HG02943 (cell line): ENCODE measurements around the gene KYAT1.

Experiments
- ATAC-seq: cut with Tn5 transposase; IDR thresholded peaks from one replicate; pipeline ENCODE4 v1.9.1; 2021; ENCODE audit warnings: mild to moderate bottlenecking, low read depth, moderate library complexity; ENCODE audit not compliant: unreplicated experiment

Gene KYAT1

GRCh38 chr9:128788445-128788844, 93.3 kb downstream of the KYAT1 start:
- no peak for ATAC-seq

- no peak for ATAC-seq
Measured at GRCh38 chr9:128787659-128788058, 94.1 kb downstream of the KYAT1 start.

- ATAC-seq = peak; percentile 80
Measured at GRCh38 chr9:128786681-128787601, 94.8 kb downstream of the KYAT1 start, which contains the start of gene TBC1D13. Gene TBC1D13, plus strand, starts transcription at chr9:128787253. Its CDS starts 101 bp downstream, at chr9:128787354.

GRCh38 chr9:128785427-128785826, 96.3 kb downstream of the KYAT1 start:
- no peak for ATAC-seq
